Measurements from ENCODE around the gene OPTC. TPM values are rescaled to one million over a fixed set of nuclear protein-coding genes. Genes with fewer than 3 reads are reported as not detected.
"Not testable (repeated sequence)": the region's sequence is repeated elsewhere in the genome, so short reads cannot be mapped to it uniquely, and the experiment has no call there.

The OPTC gene, protein sequence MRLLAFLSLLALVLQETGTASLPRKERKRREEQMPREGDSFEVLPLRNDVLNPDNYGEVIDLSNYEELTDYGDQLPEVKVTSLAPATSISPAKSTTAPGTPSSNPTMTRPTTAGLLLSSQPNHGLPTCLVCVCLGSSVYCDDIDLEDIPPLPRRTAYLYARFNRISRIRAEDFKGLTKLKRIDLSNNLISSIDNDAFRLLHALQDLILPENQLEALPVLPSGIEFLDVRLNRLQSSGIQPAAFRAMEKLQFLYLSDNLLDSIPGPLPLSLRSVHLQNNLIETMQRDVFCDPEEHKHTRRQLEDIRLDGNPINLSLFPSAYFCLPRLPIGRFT
- total RNA-seq (2014; rRNA removed; shearing (Covaris generic); ENCODE audit: low replicate concordance): not detected in 2 replicates

- H3K4me2 ChIP-seq (ENCODE audit: low read depth, low read length, poor library complexity, severe bottlenecking): no peak within 1 kb of the TSS
- no peak within 1 kb of the TSS for H3K27ac ChIP-seq (ENCODE audit: low read length)
- no peak for DNase-seq
These were observed at the start of gene OPTC for GRCh38 chr1:203493901-203494300. Gene OPTC, plus strand, starts transcription at chr1:203494153. Its CDS starts 1,853 bp downstream, at chr1:203496006.

DNA sequence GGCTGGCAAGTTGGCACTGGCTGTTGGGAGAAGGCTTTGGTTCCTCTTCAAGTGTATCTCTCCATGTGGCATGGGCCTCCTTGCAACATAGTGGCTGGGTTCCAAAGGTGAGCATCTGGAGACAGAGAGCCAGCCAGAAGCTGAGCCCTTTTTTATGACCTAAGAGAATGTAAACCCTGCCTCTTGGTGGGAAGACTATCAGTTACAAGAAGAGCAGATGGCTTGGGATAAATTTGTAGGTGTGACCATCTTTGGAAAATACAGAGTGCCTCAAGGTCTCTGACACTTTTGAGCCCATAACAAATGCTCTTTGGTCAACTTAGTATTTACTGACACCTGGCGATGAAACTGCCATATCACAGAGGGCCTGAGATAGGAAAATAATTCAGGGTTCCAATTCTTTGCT, 49.8 kb upstream of the OPTC start:
- H3K9me3 ChIP-seq (ENCODE audit: low read length): no peaks in the 10 kb centered on the region
- H3K4me3 ChIP-seq (ENCODE audit: low read length): no peak overlapping the region
- no peaks in the 10 kb centered on the region; the same call in 1 of the 2 replicates for H3K27me3 ChIP-seq (ENCODE audit: low read length)
- no peak overlapping the region for H3K9ac ChIP-seq (ENCODE audit: low read length)
- H3K79me2 ChIP-seq (ENCODE audit: low read length): no peaks in the 10 kb centered on the region
- no peaks in the 10 kb centered on the region for H3K4me1 ChIP-seq (ENCODE audit: low read length)
- no peak overlapping the region for H3K27ac ChIP-seq (ENCODE audit: low read length)
- H3K9me2 ChIP-seq (replicated peaks; ENCODE audit: insufficient read depth, low read length): no peaks in the 10 kb centered on the region
- H2AFZ ChIP-seq (ENCODE audit: low read length): no peak overlapping the region
- no peaks in the 10 kb centered on the region for H3K36me3 ChIP-seq (ENCODE audit: insufficient read depth, low read length)
- no peak for DNase-seq
- H3K4me2 ChIP-seq (ENCODE audit: low read depth, low read length, poor library complexity, severe bottlenecking): no peak overlapping the region
- H4K20me1 ChIP-seq (ENCODE audit: insufficient read depth, low read depth, low read length): no peaks in the 10 kb centered on the region

More at GRCh38 chr1:203493901-203494300, at the start of gene OPTC:
- H3K9me3 ChIP-seq (ENCODE audit: low read length): no peaks in the 10 kb centered on the region
- no peak within 1 kb of the TSS for H2AFZ ChIP-seq (ENCODE audit: low read length)
- H3K9me2 ChIP-seq (replicated peaks; ENCODE audit: insufficient read depth, low read length): no peaks in the 10 kb centered on the region
- no peaks in the 10 kb centered on the region for H4K20me1 ChIP-seq (ENCODE audit: insufficient read depth, low read depth, low read length)
- no peaks in the 10 kb centered on the region for H3K27me3 ChIP-seq (ENCODE audit: low read length)
- H3K36me3 ChIP-seq (ENCODE audit: insufficient read depth, low read length): no peaks in the 10 kb centered on the region
- H3K4me3 ChIP-seq (ENCODE audit: low read length): no peak within 1 kb of the TSS
- H3K79me2 ChIP-seq (ENCODE audit: low read length): no peaks in the 10 kb centered on the region
- no peaks in the 10 kb centered on the region for H3K4me1 ChIP-seq (ENCODE audit: low read length)
- H3K9ac ChIP-seq (ENCODE audit: low read length): no peak within 1 kb of the TSS

DNA sequence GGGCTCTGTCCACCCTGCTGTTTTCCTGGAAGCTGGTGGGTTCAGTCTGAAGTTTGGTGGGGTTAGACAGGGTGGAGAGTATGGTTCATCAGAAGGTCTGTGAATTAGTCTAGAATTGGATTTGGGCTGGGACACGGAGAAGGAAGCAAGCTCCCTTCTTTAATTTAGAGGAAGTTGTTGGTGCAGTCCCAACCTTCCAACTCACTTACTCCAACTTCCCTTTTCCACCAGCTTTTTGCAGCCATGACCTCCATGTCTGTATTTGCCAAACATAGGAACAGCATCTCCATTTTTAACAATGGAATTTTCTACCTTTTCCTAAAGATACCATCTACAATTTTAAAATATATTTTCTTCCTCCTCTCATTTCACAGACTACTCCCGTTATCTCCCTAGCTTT, 46.8 kb upstream of the OPTC start:
- H3K4me3 ChIP-seq (ENCODE audit: low read length): no peak overlapping the region
- no peak for DNase-seq
- no peaks in the 10 kb centered on the region for H3K9me3 ChIP-seq (ENCODE audit: low read length)
- no peak overlapping the region for H3K27ac ChIP-seq (ENCODE audit: low read length)
- no peak overlapping the region for H3K9ac ChIP-seq (ENCODE audit: low read length)
- H3K9me2 ChIP-seq (replicated peaks; ENCODE audit: insufficient read depth, low read length): no peaks in the 10 kb centered on the region
- no peak overlapping the region for H2AFZ ChIP-seq (ENCODE audit: low read length)
- H3K36me3 ChIP-seq (ENCODE audit: insufficient read depth, low read length): no peaks in the 10 kb centered on the region
- H3K27me3 ChIP-seq (ENCODE audit: low read length): no peaks in the 10 kb centered on the region; the same call in 1 of the 2 replicates
- no peaks in the 10 kb centered on the region for H4K20me1 ChIP-seq (ENCODE audit: insufficient read depth, low read depth, low read length)
- no peak overlapping the region for H3K4me2 ChIP-seq (ENCODE audit: low read depth, low read length, poor library complexity, severe bottlenecking)
- H3K79me2 ChIP-seq (ENCODE audit: low read length): no peaks in the 10 kb centered on the region
- peaks cover 10% of the 10 kb centered on the region for H3K4me1 ChIP-seq (ENCODE audit: low read length)

DNA sequence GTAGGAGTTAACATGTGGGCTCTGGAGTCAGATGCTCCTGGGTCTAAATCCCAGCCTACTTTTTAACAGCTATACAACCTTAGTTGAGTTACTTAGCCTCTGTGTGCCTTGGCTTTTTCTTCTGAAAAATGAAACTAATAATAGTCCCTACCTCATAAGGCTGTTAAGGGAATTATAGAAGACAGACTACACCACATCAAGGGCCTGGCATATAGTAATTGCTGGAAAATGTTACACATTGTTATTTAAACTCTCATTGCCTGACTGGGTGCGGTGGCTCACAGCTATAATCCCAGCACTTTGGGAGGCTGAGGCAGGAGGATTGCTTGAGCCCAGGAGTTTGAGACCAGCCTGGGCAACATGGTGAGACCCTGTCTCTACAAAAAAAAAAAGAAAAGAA, 46.4 kb upstream of the OPTC start:
- H3K9me2 ChIP-seq (replicated peaks; ENCODE audit: insufficient read depth, low read length); DNase-seq; H4K20me1 ChIP-seq (ENCODE audit: insufficient read depth, low read depth, low read length): not testable (repeated sequence)

DNA sequence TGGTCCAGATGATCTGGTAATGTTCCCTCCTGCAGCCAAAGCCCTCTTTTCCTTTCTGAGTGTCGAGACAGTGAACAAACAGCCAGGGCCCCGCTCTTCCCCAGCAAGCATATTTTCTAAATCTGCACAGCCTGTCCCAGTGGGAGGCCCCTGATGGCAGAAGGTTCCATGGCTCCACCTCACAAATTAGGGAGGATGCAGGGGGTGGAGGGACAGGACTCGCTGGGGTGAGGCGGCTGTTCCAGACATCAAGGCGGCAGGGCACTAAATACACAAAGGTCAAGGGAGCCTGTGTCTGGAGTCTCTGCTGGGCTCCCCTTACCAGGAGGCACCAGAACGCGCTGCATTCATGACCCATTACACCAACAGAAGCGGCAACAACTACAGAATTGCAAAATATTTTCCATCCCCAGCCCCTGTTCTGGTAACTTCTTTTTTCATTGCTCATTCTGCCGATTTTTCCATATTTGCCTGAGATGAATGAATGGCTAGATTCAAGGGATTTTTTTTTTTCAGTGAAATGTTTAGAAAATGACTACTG, 45.4 kb upstream of the OPTC start:
- no peaks in the 10 kb centered on the region for H3K79me2 ChIP-seq (ENCODE audit: low read length)
- H3K9ac ChIP-seq (ENCODE audit: low read length): no peak overlapping the region
- H2AFZ ChIP-seq (ENCODE audit: low read length): no peak overlapping the region
- H4K20me1 ChIP-seq (ENCODE audit: insufficient read depth, low read depth, low read length): no peaks in the 10 kb centered on the region
- no peaks in the 10 kb centered on the region; the same call in 1 of the 2 replicates for H3K27me3 ChIP-seq (ENCODE audit: low read length)
- peaks cover 24% of the 10 kb centered on the region for H3K4me1 ChIP-seq (ENCODE audit: low read length)
- H3K36me3 ChIP-seq (ENCODE audit: insufficient read depth, low read length): no peaks in the 10 kb centered on the region
- DNase-seq: no peak
- no peak overlapping the region for H3K27ac ChIP-seq (ENCODE audit: low read length)
- no peak overlapping the region for H3K4me3 ChIP-seq (ENCODE audit: low read length)
- no peak overlapping the region for H3K4me2 ChIP-seq (ENCODE audit: low read depth, low read length, poor library complexity, severe bottlenecking)
- no peaks in the 10 kb centered on the region for H3K9me2 ChIP-seq (replicated peaks; ENCODE audit: insufficient read depth, low read length)
- H3K9me3 ChIP-seq (ENCODE audit: low read length): no peaks in the 10 kb centered on the region

More for the DNA sequence above, 46.4 kb upstream of the OPTC start:
- H3K27ac ChIP-seq (ENCODE audit: low read length); H3K9ac ChIP-seq (ENCODE audit: low read length); H3K79me2 ChIP-seq (ENCODE audit: low read length); H3K27me3 ChIP-seq (ENCODE audit: low read length); H3K36me3 ChIP-seq (ENCODE audit: insufficient read depth, low read length); H3K9me3 ChIP-seq (ENCODE audit: low read length); H2AFZ ChIP-seq (ENCODE audit: low read length); H3K4me3 ChIP-seq (ENCODE audit: low read length); H3K4me2 ChIP-seq (ENCODE audit: low read depth, low read length, poor library complexity, severe bottlenecking): not testable (repeated sequence)
- peaks cover 14% of the 10 kb centered on the region for H3K4me1 ChIP-seq (ENCODE audit: low read length)

GRCh38 chr1:203450001-203450400, 44.0 kb upstream of the OPTC start:
- H3K79me2 ChIP-seq (ENCODE audit: low read length): no peaks in the 10 kb centered on the region
- no peaks in the 10 kb centered on the region for H3K9me2 ChIP-seq (replicated peaks; ENCODE audit: insufficient read depth, low read length)
- H2AFZ ChIP-seq (ENCODE audit: low read length): no peak overlapping the region
- no peaks in the 10 kb centered on the region for H3K36me3 ChIP-seq (ENCODE audit: insufficient read depth, low read length)
- H3K4me1 ChIP-seq (ENCODE audit: low read length): peaks cover 29% of the 10 kb centered on the region
- no peaks in the 10 kb centered on the region; the same call in 1 of the 2 replicates for H3K27me3 ChIP-seq (ENCODE audit: low read length)
- no peaks in the 10 kb centered on the region for H4K20me1 ChIP-seq (ENCODE audit: insufficient read depth, low read depth, low read length)
- H3K9me3 ChIP-seq (ENCODE audit: low read length): no peaks in the 10 kb centered on the region
- H3K9ac ChIP-seq (ENCODE audit: low read length): no peak overlapping the region
- H3K27ac ChIP-seq (ENCODE audit: low read length): no peak overlapping the region
- H3K4me3 ChIP-seq (ENCODE audit: low read length): no peak overlapping the region
- no peak for DNase-seq
- H3K4me2 ChIP-seq (ENCODE audit: low read depth, low read length, poor library complexity, severe bottlenecking): no peak overlapping the region

- Histone ChIP-seq H3K9me3 (ENCODE audit: low read length) (no peaks in the 10 kb centered on the region), H3K9me2 (replicated peaks; ENCODE audit: insufficient read depth, low read length) (no peaks in the 10 kb centered on the region), H3K4me3 (ENCODE audit: low read length) (no peak overlapping the region), H4K20me1 (ENCODE audit: insufficient read depth, low read depth, low read length) (no peaks in the 10 kb centered on the region), H3K4me2 (ENCODE audit: low read depth, low read length, poor library complexity, severe bottlenecking) (no peak overlapping the region), H3K27ac (ENCODE audit: low read length) (no peak overlapping the region), H3K27me3 (ENCODE audit: low read length) (no peaks in the 10 kb centered on the region; the same call in 1 of the 2 replicates), H3K79me2 (ENCODE audit: low read length) (no peaks in the 10 kb centered on the region), H3K36me3 (ENCODE audit: insufficient read depth, low read length) (no peaks in the 10 kb centered on the region), H2AFZ (ENCODE audit: low read length) (no peak overlapping the region), H3K9ac (ENCODE audit: low read length) (no peak overlapping the region), H3K4me1 (ENCODE audit: low read length) (peaks cover 29% of the 10 kb centered on the region)
- DNase-seq: peak; percentile 63
These were observed 43.3 kb upstream of the OPTC start for GRCh38 chr1:203450479-203451149.
